Hematopoietic multipotent progenitor cell treated with erythropoietin and hydrocortisone succinate and interleukin-3 and kit ligand, for 6 days (in vitro differentiated cells): ENCODE results near the gene MYBPC3.
A peak's percentile ranks its signal among the peaks of the same experiment; 100 is the strongest.
"Not testable (repeated sequence)": the region's sequence is repeated elsewhere in the genome, so short reads cannot be mapped to it uniquely, and the experiment has no call there.

Source experiments
- DNase-seq: peaks from one replicate; pipeline ENCODE4 v3.0.0-alpha.2; 2015

MYBPC3 gene

GRCh38 chr11:47336595-47336994 is 15.9 kb downstream of the MYBPC3 start:
- DNase-seq = no peak

DNA sequence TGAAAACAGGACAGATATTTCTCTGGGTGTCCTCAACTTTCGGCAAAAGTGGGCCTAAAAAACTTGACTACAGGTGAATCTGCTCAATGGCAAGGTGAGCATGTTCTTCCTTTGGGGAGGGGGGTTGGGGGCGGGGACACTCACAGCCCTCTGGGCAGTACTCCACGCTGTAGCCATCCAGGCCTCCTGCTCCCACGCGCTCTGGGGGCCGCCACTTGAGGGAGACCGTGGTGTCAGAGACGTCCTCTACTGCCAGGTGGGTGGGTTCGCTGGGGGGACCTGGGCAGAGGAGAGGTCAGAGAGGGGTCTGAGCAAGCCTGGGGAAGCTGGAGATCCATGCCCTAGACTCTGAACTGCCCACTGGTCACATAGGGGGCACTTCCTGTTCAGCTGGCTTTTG is 16.8 kb downstream of the MYBPC3 start:
- DNase-seq = no peak

GRCh38 chr11:47334699-47335411 is 17.6 kb downstream of the MYBPC3 start:
- not testable (repeated sequence) for DNase-seq

GRCh38 chr11:47333886-47334443 is 18.5 kb downstream of the MYBPC3 start:
- no peak for DNase-seq

- DNase-seq = no peak
Measured at GRCh38 chr11:47333526-47333845, 19.0 kb downstream of the MYBPC3 start.

DNA sequence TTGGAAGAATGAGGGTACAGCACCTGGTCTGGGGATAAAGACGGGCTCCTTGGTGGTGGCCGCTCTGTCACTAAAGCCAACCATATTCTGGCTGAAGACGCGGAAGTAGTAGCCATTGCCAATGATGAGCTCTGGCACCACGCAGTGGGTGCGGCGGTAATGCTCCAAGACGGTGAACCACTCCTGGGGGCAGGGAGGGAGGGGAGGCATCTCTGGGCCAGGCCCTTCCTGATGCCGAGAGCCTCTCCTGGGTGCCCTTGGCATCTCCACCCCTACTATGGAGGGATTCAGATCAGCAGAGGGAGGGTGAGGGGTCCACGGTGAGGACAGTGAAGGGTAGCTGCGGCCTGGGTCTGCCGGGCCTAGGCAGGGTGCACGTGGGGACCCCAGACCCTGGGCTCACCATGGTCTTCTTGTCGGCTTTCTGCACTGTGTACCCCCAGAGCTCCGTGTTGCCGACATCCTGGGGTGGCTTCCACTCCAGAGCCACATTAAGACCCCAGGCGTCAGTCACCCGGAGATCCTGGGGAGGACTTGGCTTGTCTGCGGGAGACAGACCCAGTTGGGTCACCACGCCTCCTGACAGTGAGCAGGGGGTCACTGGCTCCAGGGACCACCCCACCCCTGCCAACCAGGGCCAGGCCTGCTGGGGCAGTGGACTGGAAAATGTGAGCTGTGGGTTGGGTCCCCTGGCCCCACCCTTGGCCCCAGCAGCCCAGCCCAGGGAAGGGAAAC is 19.5 kb downstream of the MYBPC3 start:
- no peak for DNase-seq

GRCh38 chr11:47332303-47332711 is 20.2 kb downstream of the MYBPC3 start:
- no peak for DNase-seq

- DNase-seq = no peak
Measured at GRCh38 chr11:47331454-47332302, 20.8 kb downstream of the MYBPC3 start.

- DNase-seq = no peak
Measured at GRCh38 chr11:47329987-47330931, 22.2 kb downstream of the MYBPC3 start.

- no peak for DNase-seq
Measured at GRCh38 chr11:47329431-47329986, 23.0 kb downstream of the MYBPC3 start.

DNA sequence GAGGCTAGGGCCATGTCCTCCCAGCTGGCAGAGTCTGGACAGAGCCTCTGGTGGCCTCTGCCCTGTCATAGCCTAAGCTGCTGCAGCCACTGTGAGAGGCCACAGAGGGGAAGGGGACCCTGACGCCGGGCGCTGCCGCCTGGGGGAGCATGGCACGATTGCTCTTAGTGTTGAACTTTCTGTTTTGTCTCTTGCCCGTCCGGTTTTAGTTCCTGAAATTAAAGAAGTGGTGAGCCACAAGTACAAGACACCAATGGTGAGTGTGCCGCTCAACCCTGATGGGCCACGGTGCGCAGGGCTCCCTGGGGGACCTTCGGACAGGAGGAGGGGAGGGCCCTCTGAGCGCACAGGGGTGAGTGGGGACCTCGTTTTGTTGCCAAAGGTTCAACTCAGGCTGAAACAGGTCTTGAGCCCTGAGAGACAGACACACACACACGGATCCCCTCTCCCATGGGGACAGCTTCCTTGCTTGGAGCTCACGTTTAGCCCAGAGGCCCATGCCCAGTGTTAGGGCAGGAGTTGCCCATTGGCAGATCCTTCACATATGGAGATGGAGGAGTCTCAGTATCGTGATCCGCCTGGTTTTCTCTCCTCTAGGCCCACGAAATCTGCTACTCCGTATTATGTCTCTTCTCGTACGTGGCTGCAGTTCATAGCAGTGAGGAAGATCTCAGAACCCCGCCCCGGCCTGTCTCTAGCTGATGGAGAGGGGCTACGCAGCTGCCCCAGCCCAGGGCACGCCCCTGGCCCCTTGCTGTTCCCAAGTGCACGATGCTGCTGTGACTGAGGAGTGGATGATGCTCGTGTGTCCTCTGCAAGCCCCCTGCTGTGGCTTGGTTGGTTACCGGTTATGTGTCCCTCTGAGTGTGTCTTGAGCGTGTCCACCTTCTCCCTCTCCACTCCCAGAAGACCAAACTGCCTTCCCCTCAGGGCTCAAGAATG is 23.8 kb downstream of the MYBPC3 start:
- no peak for DNase-seq

- no peak for DNase-seq
Measured at GRCh38 chr11:47327949-47328348, 24.6 kb downstream of the MYBPC3 start.

- no peak for DNase-seq
Measured at GRCh38 chr11:47327025-47327424, 25.5 kb downstream of the MYBPC3 start.

DNA sequence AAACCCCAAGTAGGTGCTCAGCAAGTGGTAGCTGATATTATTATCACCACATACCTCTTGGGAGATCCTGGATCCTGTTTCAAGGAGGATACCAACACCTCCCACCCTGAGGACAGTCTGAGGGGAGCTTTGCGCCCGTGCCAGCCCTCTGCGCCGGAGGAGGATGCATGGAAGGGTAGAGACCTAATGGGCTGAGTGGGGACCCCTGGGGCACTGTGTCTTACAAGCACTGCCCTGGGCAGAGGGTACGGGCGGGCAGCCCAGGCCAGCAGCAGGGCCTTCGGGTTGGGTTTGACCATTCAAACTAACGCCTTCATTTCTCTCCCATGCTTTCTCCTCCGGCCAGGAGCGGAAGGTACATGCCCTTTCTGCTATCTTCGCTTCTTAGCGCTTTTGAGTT is 26.3 kb downstream of the MYBPC3 start:
- DNase-seq = no peak

GRCh38 chr11:47325271-47326041 is 27.0 kb downstream of the MYBPC3 start:
- peak; percentile 96 for DNase-seq

GRCh38 chr11:47324520-47324919 is 28.0 kb downstream of the MYBPC3 start:
- no peak for DNase-seq

- no peak for DNase-seq
Measured at GRCh38 chr11:47318166-47318565, 34.3 kb downstream of the MYBPC3 start.

- no peak for DNase-seq
Measured at GRCh38 chr11:47317064-47317828, 35.3 kb downstream of the MYBPC3 start.

- not testable (repeated sequence) for DNase-seq
Measured at GRCh38 chr11:47316501-47316900, 36.0 kb downstream of the MYBPC3 start.
